HEK293 (cell line): ENCODE results near the gene THRAP3.

Source experiments
- CTCF ChIA-PET: fragments of 350-600 bp; formaldehyde crosslinking; extraction: SDS; loops from one replicate; lab custom pipeline; 2021; ENCODE audit warnings: antibody characterized with exemption; lab: Yijun Ruan, JAX
- POLR2A ChIA-PET: fragments of 300-600 bp; formaldehyde crosslinking; extraction: SDS; loops from one replicate; lab custom pipeline; 2020; ENCODE audit warnings: antibody characterized with exemption, inconsistent platforms; lab: Yijun Ruan, JAX
- H3K27ac ChIP-seq: fragments of 200-500 bp; sonication (Bioruptor generic); 2 replicates; pipeline ENCODE4 v1.5.1; 2014; ENCODE audit warnings: low read depth, low read length, control low read depth, inconsistent platforms; ENCODE audit errors: extremely low read depth
- H3K36me3 ChIP-seq, 2 experiments: fragments of 200-500 bp in 1 of 2; sonication (Bioruptor generic) in 1 of 2; 1 replicate in 1 of 2; 2 replicates in 1 of 2; pipeline ENCODE4 v1.5.1; 2014 to 2017; ENCODE audit warnings: inconsistent platforms in 2 of 2, low read length in 2 of 2; ENCODE audit not compliant: control insufficient read depth in 2 of 2, insufficient read depth in 1 of 2
- H3K4me1 ChIP-seq: fragments of 200-500 bp; sonication (Bioruptor generic); 2 replicates; pipeline ENCODE4 v1.5.1; 2014; ENCODE audit warnings: mild to moderate bottlenecking, low read length, inconsistent platforms; ENCODE audit not compliant: control insufficient read depth, insufficient read depth
- H3K4me3 ChIP-seq: 2 replicates; pipeline ENCODE4 v1.5.1; 2011; ENCODE audit warnings: low read depth, mild to moderate bottlenecking, control low read depth, low read length, moderate library complexity
- H3K9me3 ChIP-seq: fragments of 200-500 bp; sonication (Bioruptor generic); 2 replicates; pipeline ENCODE4 v1.5.1; 2014; ENCODE audit warnings: low read depth, low read length, inconsistent platforms; ENCODE audit not compliant: control insufficient read depth, insufficient read depth
- FEZF1 ChIP-seq: fragments of 450-650 bp; formaldehyde crosslinking; IDR thresholded peaks from 2 replicates; pipeline ENCODE4 v1.5.1; 2016; ENCODE audit warnings: missing biosample characterization, missing genetic modification characterization
- GFI1B ChIP-seq: fragments of 450-650 bp; formaldehyde crosslinking; IDR thresholded peaks from 2 replicates; pipeline ENCODE4 v1.5.1; 2016; ENCODE audit warnings: missing biosample characterization, missing genetic modification characterization
- HOXA7 ChIP-seq: sonication (generic); formaldehyde crosslinking; IDR thresholded peaks from 2 replicates; pipeline ENCODE4 v1.8.1; 2022; ENCODE audit warnings: missing genetic modification reagents, borderline replicate concordance
- SP7 ChIP-seq: fragments of 450-650 bp; formaldehyde crosslinking; IDR thresholded peaks from 2 replicates; pipeline ENCODE4 v1.5.1; 2016; ENCODE audit warnings: missing biosample characterization, missing genetic modification characterization
- YY2 ChIP-seq: fragments of 450-650 bp; formaldehyde crosslinking; IDR thresholded peaks from 2 replicates; pipeline ENCODE4 v1.5.1; 2016; ENCODE audit warnings: missing biosample characterization, missing genetic modification characterization
- ZBTB20 ChIP-seq: fragments of 450-650 bp; formaldehyde crosslinking; IDR thresholded peaks from 2 replicates; pipeline ENCODE4 v1.5.1; 2016; ENCODE audit warnings: missing biosample characterization, missing genetic modification characterization
- ZNF10 ChIP-seq: fragments of 450-650 bp; formaldehyde crosslinking; IDR thresholded peaks from 2 replicates; pipeline ENCODE4 v1.5.1; 2017; ENCODE audit warnings: missing biosample characterization, missing genetic modification characterization
- ZNF335 ChIP-seq: fragments of 450-650 bp; formaldehyde crosslinking; conservative IDR thresholded peaks from 2 replicates; pipeline ENCODE4 v1.5.1; 2016; ENCODE audit warnings: missing biosample characterization, missing genetic modification characterization
- ZNF501 ChIP-seq: fragments of 450-650 bp; formaldehyde crosslinking; IDR thresholded peaks from 2 replicates; pipeline ENCODE4 v1.5.1; 2016; ENCODE audit warnings: missing biosample characterization, missing genetic modification characterization
- ZNF600 ChIP-seq: fragments of 450-650 bp; formaldehyde crosslinking; IDR thresholded peaks from 2 replicates; pipeline ENCODE4 v1.5.1; 2016; ENCODE audit warnings: missing biosample characterization, missing genetic modification characterization
- ZNF670 ChIP-seq: fragments of 450-650 bp; formaldehyde crosslinking; IDR thresholded peaks from 2 replicates; pipeline ENCODE4 v1.5.1; 2016; ENCODE audit warnings: missing biosample characterization, missing genetic modification characterization, low read depth
- TF ChIP-seq, protein P1 (sequence below): fragments of 450-650 bp; formaldehyde crosslinking; IDR thresholded peaks from 2 replicates; pipeline ENCODE4 v1.5.1; 2016; ENCODE audit warnings: missing biosample characterization, missing genetic modification characterization
- TF ChIP-seq, protein P2 (sequence below): fragments of 450-650 bp; formaldehyde crosslinking; IDR thresholded peaks from 2 replicates; pipeline ENCODE4 v1.5.1; 2016; ENCODE audit warnings: missing biosample characterization, missing genetic modification characterization
- TF ChIP-seq, protein P3 (sequence below): fragments of 450-650 bp; formaldehyde crosslinking; optimal IDR thresholded peaks from 2 replicates; pipeline ENCODE3; 2016; ENCODE audit warnings: missing biosample characterization, mild to moderate bottlenecking, missing genetic modification characterization
- TF ChIP-seq, protein P4 (sequence below): fragments of 450-650 bp; formaldehyde crosslinking; IDR thresholded peaks from 2 replicates; pipeline ENCODE4 v1.5.1; 2016; ENCODE audit warnings: missing biosample characterization, missing genetic modification characterization
- TF ChIP-seq, protein P5 (sequence below): fragments of 450-650 bp; formaldehyde crosslinking; IDR thresholded peaks from 2 replicates; pipeline ENCODE4 v1.5.1; 2017; ENCODE audit warnings: missing biosample characterization, missing genetic modification characterization
- TF ChIP-seq, protein P6 (sequence below): fragments of 450-650 bp; formaldehyde crosslinking; IDR thresholded peaks from 2 replicates; pipeline ENCODE4 v1.5.0; 2017; ENCODE audit warnings: missing biosample characterization, missing genetic modification characterization, borderline replicate concordance

Gene THRAP3

DNA sequence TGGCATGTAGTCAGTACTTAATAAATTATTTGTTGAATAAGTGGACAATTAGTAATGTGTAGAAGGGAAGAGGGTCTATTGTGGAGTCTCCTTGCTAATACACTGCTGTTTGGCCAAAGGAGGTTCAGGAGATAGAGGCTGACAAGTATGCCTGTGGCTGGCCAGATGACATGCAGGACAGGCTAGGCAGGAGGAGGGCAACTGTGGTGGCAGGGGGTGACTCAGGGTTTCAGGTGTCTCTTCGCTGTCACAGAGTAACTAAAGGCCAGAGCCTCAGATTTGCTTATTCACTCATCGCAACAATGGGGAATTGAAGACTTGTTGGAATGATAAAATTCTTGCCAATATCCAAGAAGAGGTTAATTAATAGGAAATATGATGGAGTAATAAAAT, 33.1 kb downstream of the THRAP3 start:
- peaks cover 29% of the 10 kb centered on the region for H3K4me1 ChIP-seq
- H3K27ac ChIP-seq = peak overlapping the region; percentile 50; the same call in 1 of the 2 replicates
- no peak overlapping the region for H3K4me3 ChIP-seq
- TF ChIP-seq, protein P1, sequence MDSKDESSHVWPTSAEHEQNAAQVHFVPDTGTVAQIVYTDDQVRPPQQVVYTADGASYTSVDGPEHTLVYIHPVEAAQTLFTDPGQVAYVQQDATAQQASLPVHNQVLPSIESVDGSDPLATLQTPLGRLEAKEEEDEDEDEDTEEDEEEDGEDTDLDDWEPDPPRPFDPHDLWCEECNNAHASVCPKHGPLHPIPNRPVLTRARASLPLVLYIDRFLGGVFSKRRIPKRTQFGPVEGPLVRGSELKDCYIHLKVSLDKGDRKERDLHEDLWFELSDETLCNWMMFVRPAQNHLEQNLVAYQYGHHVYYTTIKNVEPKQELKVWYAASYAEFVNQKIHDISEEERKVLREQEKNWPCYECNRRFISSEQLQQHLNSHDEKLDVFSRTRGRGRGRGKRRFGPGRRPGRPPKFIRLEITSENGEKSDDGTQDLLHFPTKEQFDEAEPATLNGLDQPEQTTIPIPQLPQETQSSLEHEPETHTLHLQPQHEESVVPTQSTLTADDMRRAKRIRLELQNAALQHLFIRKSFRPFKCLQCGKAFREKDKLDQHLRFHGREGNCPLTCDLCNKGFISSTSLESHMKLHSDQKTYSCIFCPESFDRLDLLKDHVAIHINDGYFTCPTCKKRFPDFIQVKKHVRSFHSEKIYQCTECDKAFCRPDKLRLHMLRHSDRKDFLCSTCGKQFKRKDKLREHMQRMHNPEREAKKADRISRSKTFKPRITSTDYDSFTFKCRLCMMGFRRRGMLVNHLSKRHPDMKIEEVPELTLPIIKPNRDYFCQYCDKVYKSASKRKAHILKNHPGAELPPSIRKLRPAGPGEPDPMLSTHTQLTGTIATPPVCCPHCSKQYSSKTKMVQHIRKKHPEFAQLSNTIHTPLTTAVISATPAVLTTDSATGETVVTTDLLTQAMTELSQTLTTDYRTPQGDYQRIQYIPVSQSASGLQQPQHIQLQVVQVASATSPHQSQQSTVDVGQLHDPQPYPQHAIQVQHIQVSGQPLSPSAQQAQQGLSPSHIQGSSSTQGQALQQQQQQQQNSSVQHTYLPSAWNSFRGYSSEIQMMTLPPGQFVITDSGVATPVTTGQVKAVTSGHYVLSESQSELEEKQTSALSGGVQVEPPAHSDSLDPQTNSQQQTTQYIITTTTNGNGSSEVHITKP = peak; percentile 41
- TF ChIP-seq YY2 (no peak), ZNF335 (tag by site-specific recombination) (peak; percentile 23; the same call in 1 of the 2 replicates), ZNF600 (tag by site-specific recombination) (peak; percentile 21; the same call in 1 of the 2 replicates)
- TF ChIP-seq, protein P2, sequence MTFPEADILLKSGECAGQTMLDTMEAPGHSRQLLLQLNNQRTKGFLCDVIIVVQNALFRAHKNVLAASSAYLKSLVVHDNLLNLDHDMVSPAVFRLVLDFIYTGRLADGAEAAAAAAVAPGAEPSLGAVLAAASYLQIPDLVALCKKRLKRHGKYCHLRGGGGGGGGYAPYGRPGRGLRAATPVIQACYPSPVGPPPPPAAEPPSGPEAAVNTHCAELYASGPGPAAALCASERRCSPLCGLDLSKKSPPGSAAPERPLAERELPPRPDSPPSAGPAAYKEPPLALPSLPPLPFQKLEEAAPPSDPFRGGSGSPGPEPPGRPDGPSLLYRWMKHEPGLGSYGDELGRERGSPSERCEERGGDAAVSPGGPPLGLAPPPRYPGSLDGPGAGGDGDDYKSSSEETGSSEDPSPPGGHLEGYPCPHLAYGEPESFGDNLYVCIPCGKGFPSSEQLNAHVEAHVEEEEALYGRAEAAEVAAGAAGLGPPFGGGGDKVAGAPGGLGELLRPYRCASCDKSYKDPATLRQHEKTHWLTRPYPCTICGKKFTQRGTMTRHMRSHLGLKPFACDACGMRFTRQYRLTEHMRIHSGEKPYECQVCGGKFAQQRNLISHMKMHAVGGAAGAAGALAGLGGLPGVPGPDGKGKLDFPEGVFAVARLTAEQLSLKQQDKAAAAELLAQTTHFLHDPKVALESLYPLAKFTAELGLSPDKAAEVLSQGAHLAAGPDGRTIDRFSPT (tag by site-specific recombination) = 0 out of 2 replicates have a peak, but pooled peaks have one; percentile 51
- CTCF ChIA-PET = interaction anchor here (0.7 to 1.4 kb wide), 2 partner anchors 26 to 108 kb away, joined by 3 read pairs; partner anchors contain the start of gene TRAPPC3
- H3K9me3 ChIP-seq = no peaks in the 10 kb centered on the region
- H3K36me3 ChIP-seq = peaks cover 16 to 38% of the 10 kb centered on the region in 2 experiments; a peak in 2 of 3 replicates
- POLR2A ChIA-PET = no interaction called here

DNA sequence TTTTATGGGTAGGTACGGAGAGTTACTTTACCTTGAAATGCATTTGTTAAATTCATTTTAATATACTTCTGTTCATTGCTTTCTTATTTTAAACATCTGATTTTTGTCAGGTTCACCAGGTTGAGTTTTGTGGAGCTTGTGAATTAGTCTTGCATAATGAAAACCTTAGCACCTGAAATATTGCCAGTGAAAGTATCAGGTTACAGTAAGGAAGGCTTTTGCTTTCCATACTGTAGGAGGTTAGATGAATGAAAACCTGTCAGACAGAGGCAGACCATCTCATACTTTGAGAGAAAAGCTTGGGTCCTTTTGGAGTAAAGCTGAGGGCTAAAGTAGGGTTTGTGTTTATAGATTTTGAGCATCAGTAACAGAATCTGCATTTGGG, 34.7 kb downstream of the THRAP3 start:
- peaks cover 16 to 44% of the 10 kb centered on the region in 2 experiments; a peak in 2 of 3 replicates for H3K36me3 ChIP-seq
- no peaks in the 10 kb centered on the region for H3K9me3 ChIP-seq
- CTCF ChIA-PET = interaction anchor here (1.0 to 1.6 kb wide), 3 partner anchors 11 to 109 kb away, joined by 3 to 6 read pairs (median 4); partner anchors contain the start of gene TRAPPC3
- TF ChIP-seq FEZF1 (tag by site-specific recombination) (0 out of 2 replicates have a peak, but pooled peaks have one; percentile 1), GFI1B (no peak), ZNF10 (tag by site-specific recombination) (0 out of 2 replicates have a peak, but pooled peaks have one; percentile 5), ZNF600 (tag by site-specific recombination) (peak; percentile 8; the same call in 1 of the 2 replicates), SP7 (tag by site-specific recombination) (peak; percentile 44; the same call in 1 of the 2 replicates)
- TF ChIP-seq, protein P3, sequence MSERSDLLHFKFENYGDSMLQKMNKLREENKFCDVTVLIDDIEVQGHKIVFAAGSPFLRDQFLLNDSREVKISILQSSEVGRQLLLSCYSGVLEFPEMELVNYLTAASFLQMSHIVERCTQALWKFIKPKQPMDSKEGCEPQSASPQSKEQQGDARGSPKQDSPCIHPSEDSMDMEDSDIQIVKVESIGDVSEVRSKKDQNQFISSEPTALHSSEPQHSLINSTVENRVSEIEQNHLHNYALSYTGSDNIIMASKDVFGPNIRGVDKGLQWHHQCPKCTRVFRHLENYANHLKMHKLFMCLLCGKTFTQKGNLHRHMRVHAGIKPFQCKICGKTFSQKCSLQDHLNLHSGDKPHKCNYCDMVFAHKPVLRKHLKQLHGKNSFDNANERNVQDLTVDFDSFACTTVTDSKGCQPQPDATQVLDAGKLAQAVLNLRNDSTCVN (tag by site-specific recombination) = no peak
- POLR2A ChIA-PET = interaction anchor here (0.5 kb wide), 1 partner anchor 9 kb away, joined by 3 read pairs; no protein-coding TSS in a partner anchor
- peaks cover 27% of the 10 kb centered on the region for H3K4me1 ChIP-seq
- H3K27ac ChIP-seq = 0 out of 2 replicates have a peak overlapping the region, but pooled peaks have one; percentile 50
- no peak overlapping the region for H3K4me3 ChIP-seq

DNA sequence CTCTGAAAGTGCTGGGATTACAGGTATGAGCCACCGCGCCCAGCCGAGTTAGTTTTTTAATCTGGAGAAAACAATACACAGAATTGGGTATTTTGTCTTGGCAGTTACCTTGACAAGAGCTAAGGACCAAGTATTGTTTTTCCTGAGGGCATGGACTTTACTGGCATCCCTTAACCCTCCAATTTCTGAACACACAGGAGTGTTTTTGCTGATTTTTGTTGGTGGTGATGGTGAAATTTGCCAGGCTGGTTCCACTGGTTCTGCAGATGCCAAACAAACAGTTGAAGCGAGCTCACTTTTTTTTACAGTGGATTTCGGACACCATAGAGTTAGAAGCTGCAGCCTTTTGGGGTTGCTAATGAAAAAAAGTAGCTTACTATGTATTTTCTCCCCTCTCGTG, 44.7 kb downstream of the THRAP3 start:
- POLR2A ChIA-PET = no interaction called here
- Histone ChIP-seq H3K9me3 (no peaks in the 10 kb centered on the region), H3K27ac (no peak overlapping the region), H3K4me3 (no peak overlapping the region), H3K4me1 (peaks cover 6% of the 10 kb centered on the region), H3K36me3 (peaks cover 19 to 74% of the 10 kb centered on the region in 2 experiments; a peak in 2 of 3 replicates)
- CTCF ChIA-PET = interaction anchor here (1.8 to 2.0 kb wide), 2 partner anchors 10 to 16 kb away, joined by 4 to 9 read pairs; no protein-coding TSS in a partner anchor
- no peak for TF ChIP-seq ZNF670 (tag by site-specific recombination)
- TF ChIP-seq, protein P4, sequence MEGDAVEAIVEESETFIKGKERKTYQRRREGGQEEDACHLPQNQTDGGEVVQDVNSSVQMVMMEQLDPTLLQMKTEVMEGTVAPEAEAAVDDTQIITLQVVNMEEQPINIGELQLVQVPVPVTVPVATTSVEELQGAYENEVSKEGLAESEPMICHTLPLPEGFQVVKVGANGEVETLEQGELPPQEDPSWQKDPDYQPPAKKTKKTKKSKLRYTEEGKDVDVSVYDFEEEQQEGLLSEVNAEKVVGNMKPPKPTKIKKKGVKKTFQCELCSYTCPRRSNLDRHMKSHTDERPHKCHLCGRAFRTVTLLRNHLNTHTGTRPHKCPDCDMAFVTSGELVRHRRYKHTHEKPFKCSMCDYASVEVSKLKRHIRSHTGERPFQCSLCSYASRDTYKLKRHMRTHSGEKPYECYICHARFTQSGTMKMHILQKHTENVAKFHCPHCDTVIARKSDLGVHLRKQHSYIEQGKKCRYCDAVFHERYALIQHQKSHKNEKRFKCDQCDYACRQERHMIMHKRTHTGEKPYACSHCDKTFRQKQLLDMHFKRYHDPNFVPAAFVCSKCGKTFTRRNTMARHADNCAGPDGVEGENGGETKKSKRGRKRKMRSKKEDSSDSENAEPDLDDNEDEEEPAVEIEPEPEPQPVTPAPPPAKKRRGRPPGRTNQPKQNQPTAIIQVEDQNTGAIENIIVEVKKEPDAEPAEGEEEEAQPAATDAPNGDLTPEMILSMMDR (tag by site-specific recombination) = no peak
- TF ChIP-seq ZBTB20 (tag by site-specific recombination) = no peak
- no peak for TF ChIP-seq ZNF501 (tag by site-specific recombination)
- TF ChIP-seq, protein P5, sequence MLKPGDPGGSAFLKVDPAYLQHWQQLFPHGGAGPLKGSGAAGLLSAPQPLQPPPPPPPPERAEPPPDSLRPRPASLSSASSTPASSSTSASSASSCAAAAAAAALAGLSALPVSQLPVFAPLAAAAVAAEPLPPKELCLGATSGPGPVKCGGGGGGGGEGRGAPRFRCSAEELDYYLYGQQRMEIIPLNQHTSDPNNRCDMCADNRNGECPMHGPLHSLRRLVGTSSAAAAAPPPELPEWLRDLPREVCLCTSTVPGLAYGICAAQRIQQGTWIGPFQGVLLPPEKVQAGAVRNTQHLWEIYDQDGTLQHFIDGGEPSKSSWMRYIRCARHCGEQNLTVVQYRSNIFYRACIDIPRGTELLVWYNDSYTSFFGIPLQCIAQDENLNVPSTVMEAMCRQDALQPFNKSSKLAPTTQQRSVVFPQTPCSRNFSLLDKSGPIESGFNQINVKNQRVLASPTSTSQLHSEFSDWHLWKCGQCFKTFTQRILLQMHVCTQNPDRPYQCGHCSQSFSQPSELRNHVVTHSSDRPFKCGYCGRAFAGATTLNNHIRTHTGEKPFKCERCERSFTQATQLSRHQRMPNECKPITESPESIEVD (tag by site-specific recombination) = no peak
- TF ChIP-seq, protein P6, sequence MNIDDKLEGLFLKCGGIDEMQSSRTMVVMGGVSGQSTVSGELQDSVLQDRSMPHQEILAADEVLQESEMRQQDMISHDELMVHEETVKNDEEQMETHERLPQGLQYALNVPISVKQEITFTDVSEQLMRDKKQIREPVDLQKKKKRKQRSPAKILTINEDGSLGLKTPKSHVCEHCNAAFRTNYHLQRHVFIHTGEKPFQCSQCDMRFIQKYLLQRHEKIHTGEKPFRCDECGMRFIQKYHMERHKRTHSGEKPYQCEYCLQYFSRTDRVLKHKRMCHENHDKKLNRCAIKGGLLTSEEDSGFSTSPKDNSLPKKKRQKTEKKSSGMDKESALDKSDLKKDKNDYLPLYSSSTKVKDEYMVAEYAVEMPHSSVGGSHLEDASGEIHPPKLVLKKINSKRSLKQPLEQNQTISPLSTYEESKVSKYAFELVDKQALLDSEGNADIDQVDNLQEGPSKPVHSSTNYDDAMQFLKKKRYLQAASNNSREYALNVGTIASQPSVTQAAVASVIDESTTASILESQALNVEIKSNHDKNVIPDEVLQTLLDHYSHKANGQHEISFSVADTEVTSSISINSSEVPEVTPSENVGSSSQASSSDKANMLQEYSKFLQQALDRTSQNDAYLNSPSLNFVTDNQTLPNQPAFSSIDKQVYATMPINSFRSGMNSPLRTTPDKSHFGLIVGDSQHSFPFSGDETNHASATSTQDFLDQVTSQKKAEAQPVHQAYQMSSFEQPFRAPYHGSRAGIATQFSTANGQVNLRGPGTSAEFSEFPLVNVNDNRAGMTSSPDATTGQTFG (tag by site-specific recombination) = no peak
- TF ChIP-seq HOXA7 (CRISPR knock-in tag) = no peak
